ENCODE results near the gene CDKN2D. TPM values are rescaled to one million over a fixed set of nuclear protein-coding genes. Genes with fewer than 3 reads are reported as not detected.

CDKN2D gene
- total and polyA plus RNA-seq, 10 of the 15 experiments (the other 5 are each of a cell fraction or from before 2014, with no cell fraction given), result 0.53 to 17.2 (median 6.7) TPM

GRCh38 chr19:10612499-10613119 lies 43.8 kb upstream of the CDKN2D start:
- CTCF ChIA-PET, result interaction anchor here (0.8 to 2.0 kb wide), 6 partner anchors 10 to 41 kb away, joined by 3 to 11 read pairs (median 5); no protein-coding TSS in a partner anchor
- RAD21 ChIA-PET (ENCODE audit: unreplicated experiment), result no interaction called here
- WGBS (ENCODE audit: insufficient coverage, insufficient replicate concordance, low lambda C conversion rate, missing lambda C conversion rate), result 94% methylated on average over 15 of the region's 15 CpGs
- Histone ChIP-seq H4K20me1 (ENCODE audit: control insufficient read depth, insufficient read depth) (no peaks in the 10 kb centered on the region), H3K4me1 (ENCODE audit: control insufficient read depth, insufficient read depth, low read length) (no peaks in the 10 kb centered on the region), H3K4me2 (ENCODE audit: control insufficient read depth, insufficient read depth) (no peak overlapping the region), H3K27me3 (replicated peaks in 1 of 2; ENCODE audit: control insufficient read depth in 2 of 2, insufficient read depth in 2 of 2, low read length in 1 of 2) (no peaks in the 10 kb centered on the region), H3K9me3 (replicated peaks; ENCODE audit: control insufficient read depth, insufficient read depth, low read length) (no peaks in the 10 kb centered on the region; the same call in 2 of the 3 replicates), H3K27ac (ENCODE audit: control insufficient read depth, insufficient read depth) (no peak overlapping the region), H3K4me3 (no peak overlapping the region), H3K9ac (ENCODE audit: control insufficient read depth, insufficient read depth, low read length) (no peak overlapping the region), H3K36me3 (ENCODE audit: control insufficient read depth in 2 of 2, insufficient read depth in 2 of 2, low read length in 1 of 2) (no peaks in the 10 kb centered on the region), H3K79me2 (ENCODE audit: control insufficient read depth, insufficient read depth, low read length) (no peaks in the 10 kb centered on the region; the same call in 1 of the 2 replicates), H2AFZ (ENCODE audit: control insufficient read depth, low read depth, low read length) (no peak overlapping the region)
- FAIRE-seq (no peak), ATAC-seq (no peak), DNase-seq (ENCODE audit: low read depth, low spot score) (no peak)
- in situ Hi-C loops (cut with MboI), result no loop called here
- BruUV-seq (replicated peaks), result no TSS peak
- POLR2A ChIA-PET, result interaction anchor here (0.6 to 1.8 kb wide), 2 partner anchors 32 to 184 kb away, joined by 3 to 5 read pairs; no protein-coding TSS in a partner anchor
- SMC1A ChIA-PET (ENCODE audit: uncharacterized antibody, unreplicated experiment), result interaction anchor here (0.9 to 1.1 kb wide), 3 partner anchors 31 to 343 kb away, joined by 3 read pairs; no protein-coding TSS in a partner anchor
- intact Hi-C loops (cut with micrococcal nuclease; ENCODE audit: unreplicated experiment), result no loop called here
- TF ChIP-seq ZNF687 (IDR thresholded peaks at IDR 0.05) (no peak), ZNF384 (IDR thresholded peaks at IDR 0.05; ENCODE audit: borderline replicate concordance, low read depth, low read length) (no peak), NRF1 (conservative IDR thresholded peaks at IDR 0.05; ENCODE audit: low read depth, low read length) (no peak), PBX3 (IDR thresholded peaks at IDR 0.05; ENCODE audit: insufficient replicate concordance, low read depth, low read length) (no peak), REST (IDR thresholded peaks at IDR 0.05; ENCODE audit: low read depth, low read length) (no peak), RFX5 (IDR thresholded peaks at IDR 0.05; ENCODE audit: low read depth, low read length) (no peak), ZBTB4 (CRISPR knock-in tag; IDR thresholded peaks at IDR 0.05) (no peak), PKNOX1 (IDR thresholded peaks at IDR 0.05) (no peak)

Data from GM12878 (cell line).